Endodermal cell (in vitro differentiated cells): ENCODE data around the gene NIN. TPM values are rescaled to one million over a fixed set of nuclear protein-coding genes. Genes with fewer than 3 reads are reported as not detected.

ENCODE experiments used
- DNase-seq: peaks from one replicate; pipeline ENCODE4 v3.0.0-alpha.2; 2017
- H3K27ac ChIP-seq: 2 replicates; pipeline ENCODE4 v1.5.1; 2013; ENCODE audit warnings: mild to moderate bottlenecking, low read depth, low read length, moderate library complexity
- H3K27me3 ChIP-seq: 2 replicates; pipeline ENCODE4 v1.6.1; 2013; ENCODE audit warnings: mild to moderate bottlenecking, low read length, moderate library complexity; ENCODE audit not compliant: insufficient read depth, control insufficient read depth, poor library complexity, severe bottlenecking
- H3K36me3 ChIP-seq: 2 replicates; pipeline ENCODE4 v1.7.0; 2013; ENCODE audit warnings: mild to moderate bottlenecking, low read length, moderate library complexity; ENCODE audit not compliant: control insufficient read depth, insufficient read depth
- H3K4me1 ChIP-seq: one replicate; pipeline ENCODE4 v1.7.0; 2013; ENCODE audit warnings: low read length; ENCODE audit not compliant: control insufficient read depth, insufficient read depth
- H3K4me3 ChIP-seq: 2 replicates; pipeline ENCODE4 v1.5.1; 2013; ENCODE audit warnings: mild to moderate bottlenecking, low read length, moderate library complexity
- H3K9ac ChIP-seq: 2 replicates; pipeline ENCODE4 v1.6.1; 2013; ENCODE audit warnings: mild to moderate bottlenecking, low read length, moderate library complexity; ENCODE audit not compliant: poor library complexity, severe bottlenecking; ENCODE audit errors: extremely low read depth
- H3K9me3 ChIP-seq: 2 replicates; pipeline ENCODE4 v1.6.1; 2013; ENCODE audit warnings: mild to moderate bottlenecking, low read length, moderate library complexity; ENCODE audit not compliant: control insufficient read depth
- H3K27ac Mint-ChIP-seq: 2 replicates; pipeline ENCODE4 v1.8.0; 2020; ENCODE audit warnings: mixed read lengths
- H3K27me3 Mint-ChIP-seq: 2 replicates; pipeline ENCODE4 v1.8.0; 2021; ENCODE audit warnings: mild to moderate bottlenecking, mixed read lengths; ENCODE audit not compliant: insufficient read depth
- H3K36me3 Mint-ChIP-seq: 2 replicates; pipeline ENCODE4 v1.8.0; 2020; ENCODE audit warnings: low read depth, mixed read lengths
- H3K4me1 Mint-ChIP-seq: 2 replicates; pipeline ENCODE4 v1.8.0; 2020; ENCODE audit warnings: mixed read lengths
- H3K4me3 Mint-ChIP-seq: 2 replicates; pipeline ENCODE4 v1.8.0; 2020; ENCODE audit warnings: mild to moderate bottlenecking, moderate library complexity, mixed read lengths
- H3K9me3 Mint-ChIP-seq: 2 replicates; pipeline ENCODE4 v1.8.0; 2020; ENCODE audit warnings: mild to moderate bottlenecking, mixed read lengths
- CTCF ChIP-seq: fragments of 200-600 bp; sonication (generic); conservative IDR thresholded peaks from 2 replicates; pipeline ENCODE4 v1.5.0; 2021; ENCODE audit warnings: antibody characterized with exemption, mild to moderate bottlenecking
- WGBS, 2 experiments: methylation state at CpG; one replicate each; pipeline versions ENCODE4 v1.1.5 to v1.1.7; 2013; ENCODE audit warnings: missing lambda C conversion rate in 2 of 2, mixed read lengths in 1 of 2; ENCODE audit not compliant: insufficient coverage in 1 of 2, insufficient read length in 1 of 2; 5-methylcytosine and 5-hydroxymethylcytosine counted together
- total RNA-seq, 2 donors: library from RNA; stranded (reverse); fragmentation: NEBNext Ultra II Directional in 1 of 2; extraction: Animal tissue kit (Norgen Biotek cat#: 25700) in 1 of 2; gene quantifications; 2 replicates in 1 of 2; 3 replicates in 1 of 2; pipeline ENCODE4 v1.2.1, GENCODE V29; 2021

NIN gene
- total RNA-seq, 2 donors from 2014 or later: 3.3 to 4.1 TPM

- peaks cover 1% of the 10 kb centered on the region for H3K4me1 Mint-ChIP-seq
- Histone ChIP-seq H3K27ac (no peak overlapping the region), H3K9ac (no peak overlapping the region), H3K36me3 (no peaks in the 10 kb centered on the region), H3K4me1 (no peaks in the 10 kb centered on the region), H3K9me3 (no peaks in the 10 kb centered on the region), H3K4me3 (no peak overlapping the region), H3K27me3 (peaks cover 34% of the 10 kb centered on the region)
- no peak for DNase-seq
- no peak overlapping the region for H3K4me3 Mint-ChIP-seq
- TF ChIP-seq CTCF: no peak
- H3K9me3 Mint-ChIP-seq: peaks cover 13% of the 10 kb centered on the region
- WGBS, 2 experiments: 94 to 100% methylated on average over 2 to 3 of the region's 3 CpGs
- H3K27ac Mint-ChIP-seq: no peak overlapping the region
- H3K36me3 Mint-ChIP-seq: peaks cover 4% of the 10 kb centered on the region
- H3K27me3 Mint-ChIP-seq: peaks cover 62% of the 10 kb centered on the region
Measured at GRCh38 chr14:50814161-50814560, 16.8 kb downstream of the NIN start.

GRCh38 chr14:50813544-50813863 lies 17.5 kb downstream of the NIN start:
- H3K27me3 Mint-ChIP-seq: peaks cover 59% of the 10 kb centered on the region
- no peak for DNase-seq
- no peak overlapping the region for H3K27ac Mint-ChIP-seq
- peaks cover 13% of the 10 kb centered on the region for H3K9me3 Mint-ChIP-seq
- Histone ChIP-seq H3K9ac (no peak overlapping the region), H3K27ac (no peak overlapping the region), H3K36me3 (no peaks in the 10 kb centered on the region), H3K27me3 (peaks cover 27% of the 10 kb centered on the region), H3K4me1 (no peaks in the 10 kb centered on the region), H3K4me3 (no peak overlapping the region), H3K9me3 (no peaks in the 10 kb centered on the region)
- TF ChIP-seq CTCF: no peak
- peaks cover 4% of the 10 kb centered on the region for H3K36me3 Mint-ChIP-seq
- H3K4me3 Mint-ChIP-seq: no peak overlapping the region
- 89 to 90% methylated on average over 2 of the region's 2 CpGs for WGBS, 2 experiments
- peaks cover 1% of the 10 kb centered on the region for H3K4me1 Mint-ChIP-seq

- Histone ChIP-seq H3K4me1 (no peaks in the 10 kb centered on the region), H3K36me3 (no peaks in the 10 kb centered on the region), H3K27me3 (peaks cover 27% of the 10 kb centered on the region), H3K9ac (no peak overlapping the region), H3K4me3 (no peak overlapping the region), H3K9me3 (no peaks in the 10 kb centered on the region), H3K27ac (no peak overlapping the region)
- no peak for DNase-seq
- Mint-ChIP-seq H3K27ac (no peak overlapping the region), H3K4me1 (peaks cover 1% of the 10 kb centered on the region), H3K4me3 (no peak overlapping the region), H3K9me3 (peaks cover 13% of the 10 kb centered on the region), H3K36me3 (peaks cover 4% of the 10 kb centered on the region), H3K27me3 (peaks cover 54% of the 10 kb centered on the region)
- 85 to 100% methylated on average over 6 to 8 of the region's 8 CpGs for WGBS, 2 experiments
- TF ChIP-seq CTCF: no peak
Measured at GRCh38 chr14:50812856-50813543, 18.0 kb downstream of the NIN start.
